ENCODE data around the gene ZNF423.

ZNF423 gene

GRCh38 chr16:49473131-49473530, 382.8 kb downstream of the ZNF423 start:
- no peak for DNase-seq (ENCODE audit: low read depth)

GRCh38 chr16:49472598-49472997, 383.3 kb downstream of the ZNF423 start:
- DNase-seq (ENCODE audit: low read depth), result no peak

GRCh38 chr16:49471038-49471727, 384.7 kb downstream of the ZNF423 start:
- no peak for DNase-seq (ENCODE audit: low read depth)

GRCh38 chr16:49470513-49470991, 385.4 kb downstream of the ZNF423 start:
- DNase-seq (ENCODE audit: low read depth), result no peak

GRCh38 chr16:49469930-49470451, 385.9 kb downstream of the ZNF423 start:
- DNase-seq (ENCODE audit: low read depth), result no peak

GRCh38 chr16:49469311-49469670, 386.6 kb downstream of the ZNF423 start:
- DNase-seq (ENCODE audit: low read depth), result no peak

GRCh38 chr16:49468611-49469310, 387.2 kb downstream of the ZNF423 start:
- DNase-seq (ENCODE audit: low read depth), result no peak

- no peak for DNase-seq (ENCODE audit: low read depth)
Measured at GRCh38 chr16:49467540-49468372, 388.2 kb downstream of the ZNF423 start.

GRCh38 chr16:49466881-49467280, 389.0 kb downstream of the ZNF423 start:
- DNase-seq (ENCODE audit: low read depth), result no peak

- no peak for DNase-seq (ENCODE audit: low read depth)
Measured at GRCh38 chr16:49466529-49466831, 389.4 kb downstream of the ZNF423 start.

GRCh38 chr16:49465661-49466528, 390.0 kb downstream of the ZNF423 start:
- DNase-seq (ENCODE audit: low read depth), result no peak

- DNase-seq (ENCODE audit: low read depth), result no peak
Measured at GRCh38 chr16:49464877-49465504, 390.9 kb downstream of the ZNF423 start.

- no peak for DNase-seq (ENCODE audit: low read depth)
Measured at GRCh38 chr16:49464093-49464492, 391.8 kb downstream of the ZNF423 start.

- DNase-seq (ENCODE audit: low read depth), result no peak
Measured at GRCh38 chr16:49463529-49463928, 392.4 kb downstream of the ZNF423 start.

GRCh38 chr16:49462989-49463371, 392.9 kb downstream of the ZNF423 start:
- DNase-seq (ENCODE audit: low read depth), result no peak

GRCh38 chr16:49462362-49462988, 393.4 kb downstream of the ZNF423 start:
- DNase-seq (ENCODE audit: low read depth), result no peak

GRCh38 chr16:49461517-49461951, 394.4 kb downstream of the ZNF423 start:
- DNase-seq (ENCODE audit: low read depth), result no peak

GRCh38 chr16:49460786-49461470, 395.0 kb downstream of the ZNF423 start:
- DNase-seq (ENCODE audit: low read depth), result no peak

- no peak for DNase-seq (ENCODE audit: low read depth)
Measured at GRCh38 chr16:49459953-49460735, 395.8 kb downstream of the ZNF423 start.
